Stomach (tissue), 9 donors: ENCODE measurements around the gene S100A8. TPM values are rescaled to one million over a fixed set of nuclear protein-coding genes. Genes with fewer than 3 reads are reported as not detected.
"Not testable (repeated sequence)": the region's sequence is repeated elsewhere in the genome, so short reads cannot be mapped to it uniquely, and the experiment has no call there.

ENCODE experiments used
- DNase-seq, 2 donors: peaks; one replicate each; pipeline versions ENCODE4 v3.0.0 to v3.0.0-alpha.2; 2013 to 2019
- H3K27ac ChIP-seq, 5 donors: fragments of 200-600 bp in 4 of 5; sonication (generic) in 4 of 5; one replicate each; pipeline ENCODE4 v1.5.1; 2013 to 2019; ENCODE audit warnings: mild to moderate bottlenecking in 1 of 5, moderate library complexity in 1 of 5
- H3K27me3 ChIP-seq, 3 donors: fragments of 200-600 bp; sonication (generic); one replicate each; pipeline ENCODE4 v1.5.1; 2017 to 2019; ENCODE audit warnings: mixed run types in 1 of 3
- H3K36me3 ChIP-seq, 4 donors: fragments of 200-600 bp; sonication (generic); 1 replicate in 3 of 4; 2 replicates in 1 of 4; pipeline ENCODE4 v1.5.1; 2016 to 2019
- H3K4me1 ChIP-seq, 4 donors: fragments of 200-600 bp; sonication (generic); one replicate each; pipeline ENCODE4 v1.5.1; 2016 to 2019
- H3K4me3 ChIP-seq, 4 donors: fragments of 200-600 bp; sonication (generic) in 3 of 4; one replicate each; pipeline ENCODE4 v1.5.1; 2016 to 2019; ENCODE audit warnings: mild to moderate bottlenecking in 1 of 4
- H3K9me3 ChIP-seq, 4 donors: fragments of 200-600 bp; sonication (generic); one replicate each; pipeline ENCODE4 v1.5.1; 2016 to 2019
- CTCF ChIP-seq, 7 experiments: fragments of 450-650 bp in 4 of 7; fragments of 200-600 bp in 3 of 7; sonication (generic) in 3 of 7; IDR thresholded peaks; one replicate each; pipeline ENCODE4 v1.5.1; 2016 to 2019; ENCODE audit warnings: antibody characterized with exemption in 7 of 7, control low read depth in 2 of 7, mild to moderate bottlenecking in 1 of 7
- EP300 ChIP-seq: sonication (generic); formaldehyde crosslinking; IDR thresholded peaks from one replicate; pipeline ENCODE4 v1.6.1; 2017; ENCODE audit warnings: antibody characterized with exemption
- POLR2A ChIP-seq, 4 donors: fragments of 450-650 bp; IDR thresholded peaks; one replicate each; pipeline ENCODE4 v1.6.1; 2016; ENCODE audit warnings: antibody characterized with exemption in 4 of 4, control low read depth in 2 of 4, mild to moderate bottlenecking in 1 of 4, moderate library complexity in 1 of 4
- POLR2AphosphoS5 ChIP-seq, 3 donors: sonication (generic); formaldehyde crosslinking; IDR thresholded peaks; one replicate each; pipeline ENCODE4 v1.6.1; 2016; ENCODE audit warnings: antibody characterized with exemption in 3 of 3
- WGBS, 5 donors: extraction: QIAGEN DNeasy Blood & Tissue Kit in 3 of 5; methylation state at CpG; one replicate each; pipeline versions ENCODE4 v1.1.5 to v1.1.7; 2013 to 2018; 5-methylcytosine and 5-hydroxymethylcytosine counted together
- intact Hi-C: fragments of 100-400 bp; cut with DNase I; formaldehyde crosslinking; loops from one replicate; pipeline ENCODE4 v1.15.1; 2023; ENCODE audit warnings: low total_unique reads
- polyA plus RNA-seq, 3 donors: library from polyadenylated mRNA; stranded (reverse); fragments of 200-250 nt; gene quantifications; one replicate each; pipeline ENCODE4 v1.2.3, GENCODE V29; 2013
- total RNA-seq, 5 donors: library from RNA; depleted of rRNA; stranded (reverse); fragments of >200 nt; gene quantifications; one replicate each; pipeline versions ENCODE4 v1.1.0 to v1.2.3, GENCODE V29; 2014 to 2016
- donor health status: healthy with polysubstance abuse.
- donor health status: Bipolar disorder and iron deficiency.
- donor health status: healthy.

S100A8 gene
- total and polyA plus RNA-seq, 8 donors = 16.8 to 21,822 (median 86.4) TPM; not detected in 1

- no peak overlapping the region for H3K27ac ChIP-seq
- TF ChIP-seq POLR2AphosphoS5 (IDR thresholded peaks at IDR 0.05) (no peak), CTCF (IDR thresholded peaks at IDR 0.05) (no peak), EP300 (no peak), POLR2A (IDR thresholded peaks at IDR 0.05) (no peak)
- H3K27me3 ChIP-seq = peaks cover 0 to 42% (median 20%) of the 10 kb centered on the region in 3 donors
- no peak overlapping the region for H3K4me3 ChIP-seq
- intact Hi-C loops = no loop called here
- no peaks in the 10 kb centered on the region for H3K36me3 ChIP-seq
- DNase-seq = no peak
- H3K9me3 ChIP-seq = no peaks in the 10 kb centered on the region
- 40 to 54% (median 50%) methylated on average over 6 of the region's 6 CpGs for WGBS, 5 donors
- H3K4me1 ChIP-seq = no peaks in the 10 kb centered on the region
Observed at GRCh38 chr1:153428791-153429190, 37.9 kb upstream of the S100A8 start.

- intact Hi-C loops = no loop called here
- 72 to 78% (median 76%) methylated on average over 12 of the region's 12 CpGs for whole genome bisulfite sequencing, 5 donors
- no peaks in the 10 kb centered on the region for H3K4me1 ChIP-seq
- peaks cover 0 to 39% (median 20%) of the 10 kb centered on the region in 3 donors for H3K27me3 ChIP-seq
- H3K4me3 ChIP-seq = no peak overlapping the region
- no peak for DNase-seq
- no peak overlapping the region for H3K27ac ChIP-seq
- TF ChIP-seq POLR2AphosphoS5 (IDR thresholded peaks at IDR 0.05) = no peak
- TF ChIP-seq POLR2A (IDR thresholded peaks at IDR 0.05) = no peak
- H3K9me3 ChIP-seq = no peaks in the 10 kb centered on the region
- H3K36me3 ChIP-seq = no peaks in the 10 kb centered on the region
Observed at GRCh38 chr1:153428073-153428638, 37.3 kb upstream of the S100A8 start.

DNA sequence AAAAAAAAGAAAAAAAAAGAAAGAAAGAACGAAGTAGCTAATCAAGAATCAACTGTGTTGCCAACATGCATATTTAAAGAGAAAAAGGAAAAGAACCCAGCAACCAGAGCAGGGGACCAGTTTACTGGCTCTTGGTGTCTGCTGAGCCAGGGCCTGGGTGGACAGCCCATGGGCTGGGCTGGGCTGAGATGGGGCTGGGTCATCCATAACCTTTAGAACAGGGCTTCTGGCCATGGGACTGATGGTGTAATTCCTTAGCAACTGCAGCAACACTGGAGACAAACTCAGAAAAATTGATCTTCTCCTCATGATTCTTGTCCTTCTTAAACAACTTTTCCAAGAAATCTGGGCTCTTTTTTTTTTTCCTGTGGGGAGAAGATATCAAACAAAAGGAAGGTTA is 35.9 kb upstream of the S100A8 start:
- intact Hi-C loops = no loop called here
- WGBS, 5 donors = 5 to 29% (median 15%) methylated on average over 1 of the region's 1 CpG

GRCh38 chr1:153422450-153423068 is 31.7 kb upstream of the S100A8 start:
- Histone ChIP-seq H3K36me3 (no peaks in the 10 kb centered on the region), H3K4me3 (no peak overlapping the region), H3K27me3 (peaks cover 0 to 40% (median 5%) of the 10 kb centered on the region in 3 donors), H3K4me1 (no peaks in the 10 kb centered on the region), H3K9me3 (no peaks in the 10 kb centered on the region), H3K27ac (no peak overlapping the region)
- TF ChIP-seq POLR2A (IDR thresholded peaks at IDR 0.05) = no peak
- intact Hi-C loops = no loop called here
- WGBS, 5 donors = 6 to 10% (median 8%) methylated on average over 6 of the region's 6 CpGs
- peak; percentile 78 to 90 for DNase-seq

More for the DNA sequence above, 35.9 kb upstream of the S100A8 start:
- no peak for DNase-seq
- Histone ChIP-seq H3K36me3 (no peaks in the 10 kb centered on the region), H3K27me3 (peaks cover 0 to 37% (median 20%) of the 10 kb centered on the region in 3 donors), H3K4me1 (no peaks in the 10 kb centered on the region), H3K9me3 (no peaks in the 10 kb centered on the region), H3K27ac (no peak overlapping the region), H3K4me3 (no peak overlapping the region)
- no peak for TF ChIP-seq POLR2AphosphoS5 (IDR thresholded peaks at IDR 0.05)
- no peak for TF ChIP-seq EP300
- no peak for TF ChIP-seq POLR2A (IDR thresholded peaks at IDR 0.05)
- no peak for TF ChIP-seq CTCF (IDR thresholded peaks at IDR 0.05)

DNA sequence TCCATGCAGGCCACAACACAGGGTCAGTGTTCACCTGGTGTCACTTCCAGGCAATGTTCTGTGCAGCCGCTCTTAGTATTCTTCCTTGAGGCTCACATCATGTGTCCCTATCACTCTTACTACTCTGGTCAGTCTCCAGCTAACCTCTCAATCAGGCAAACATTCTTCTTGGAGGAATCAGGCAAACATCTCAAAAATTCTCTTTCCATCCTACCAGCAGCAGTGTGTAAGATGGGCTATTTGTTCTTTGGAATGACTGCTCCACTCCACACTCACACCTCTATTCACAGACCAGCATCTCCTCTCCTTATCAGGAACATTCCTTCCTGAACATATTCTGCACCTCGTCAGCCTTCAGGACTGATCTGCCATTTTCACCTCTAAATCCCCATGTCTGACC is 29.4 kb upstream of the S100A8 start:
- no peaks in the 10 kb centered on the region for H3K9me3 ChIP-seq
- H3K4me3 ChIP-seq = no peak overlapping the region
- H3K36me3 ChIP-seq = no peaks in the 10 kb centered on the region
- intact Hi-C loops = no loop called here
- no peak for TF ChIP-seq EP300
- no peak for TF ChIP-seq POLR2AphosphoS5 (IDR thresholded peaks at IDR 0.05)
- TF ChIP-seq POLR2A (IDR thresholded peaks at IDR 0.05) = no peak
- TF ChIP-seq CTCF (IDR thresholded peaks at IDR 0.05) = no peak
- H3K27me3 ChIP-seq = peaks cover 0 to 39% (median 0%) of the 10 kb centered on the region in 3 donors
- H3K4me1 ChIP-seq = no peaks in the 10 kb centered on the region
- no peak overlapping the region for H3K27ac ChIP-seq
- 59 to 77% (median 64%) methylated on average over 2 of the region's 2 CpGs for WGBS, 5 donors
- DNase-seq = no peak

GRCh38 chr1:153419436-153419793 is 28.5 kb upstream of the S100A8 start:
- H3K9me3 ChIP-seq, H3K36me3 ChIP-seq, H3K4me3 ChIP-seq, intact Hi-C loops, DNase-seq, H3K27ac ChIP-seq, H3K4me1 ChIP-seq: not testable (repeated sequence)
- H3K27me3 ChIP-seq = peaks cover 0 to 39% (median 0%) of the 10 kb centered on the region in 3 donors
- WGBS, 5 donors = 31 to 59% (median 46%) methylated on average over 2 of the region's 2 CpGs

- 56 to 64% (median 61%) methylated on average over 7 of the region's 7 CpGs for WGBS, 5 donors
- H3K9me3 ChIP-seq, intact Hi-C loops, H3K27ac ChIP-seq, H3K4me3 ChIP-seq, H3K36me3 ChIP-seq, DNase-seq, H3K4me1 ChIP-seq: not testable (repeated sequence)
- H3K27me3 ChIP-seq = peaks cover 0 to 39% (median 0%) of the 10 kb centered on the region in 3 donors
Observed at GRCh38 chr1:153418758-153419435, 28.0 kb upstream of the S100A8 start.
